Measurements from ENCODE around the gene MOXD1. TPM values are rescaled to one million over a fixed set of nuclear protein-coding genes. Genes with fewer than 3 reads are reported as not detected.
"Not testable (repeated sequence)": the region's sequence is repeated elsewhere in the genome, so short reads cannot be mapped to it uniquely, and the experiment has no call there.

Gene MOXD1
- total and polyA plus RNA-seq, 2 of the 8 experiments (the other 6 are each of a cell fraction or from before 2014, with no cell fraction given): 1.6 to 3.5 TPM

- H3K56ac ChIP-seq (replicated peaks; ENCODE audit: insufficient read length, low read depth, low read length); H3K27me3 ChIP-seq (replicated peaks in 1 of 4; ENCODE audit: control insufficient read depth in 3 of 4, extremely low read depth in 1 of 4, insufficient read depth in 3 of 4, low read length in 3 of 4); H2BK15ac ChIP-seq (ENCODE audit: low read length); DNase-seq (ENCODE audit: low read depth in 1 of 2, low spot score in 2 of 2); H3K4me3 ChIP-seq (ENCODE audit: extremely low read depth in 1 of 4, insufficient read depth in 2 of 4, low read depth in 3 of 4, low read length in 4 of 4); H2BK12ac ChIP-seq (ENCODE audit: low read depth, low read length); H4K20me1 ChIP-seq (replicated peaks in 1 of 2; ENCODE audit: control insufficient read depth in 1 of 2, insufficient read depth in 2 of 2, low read length in 2 of 2); H4K8ac ChIP-seq (ENCODE audit: extremely low read depth, insufficient read depth, low read length); H2AFZ ChIP-seq (ENCODE audit: low read length); H2AK5ac ChIP-seq (ENCODE audit: low read depth, low read length); H3K27ac ChIP-seq (ENCODE audit: low read depth, low read length); H3K4me1 ChIP-seq (replicated peaks in 1 of 4; ENCODE audit: control insufficient read depth in 3 of 4, insufficient read depth in 4 of 4, low read length in 3 of 4); POLR2A ChIA-PET (ENCODE audit: partially characterized antibody); H2BK5ac ChIP-seq (ENCODE audit: low read depth, low read length); FAIRE-seq; CTCF ChIA-PET (ENCODE audit: partially characterized antibody); H4K91ac ChIP-seq (replicated peaks; ENCODE audit: insufficient read length, low read length); H3K23me2 ChIP-seq (ENCODE audit: low read depth, low read length); H3K79me2 ChIP-seq (ENCODE audit: control insufficient read depth in 1 of 2, insufficient read depth in 2 of 2, low read length in 2 of 2); H3K9me3 ChIP-seq (ENCODE audit: insufficient read depth in 2 of 2, low read depth in 1 of 2, low read length in 1 of 2); H3K23ac ChIP-seq (ENCODE audit: insufficient read length); H3K36me3 ChIP-seq (ENCODE audit: control insufficient read depth in 2 of 4, insufficient read depth in 4 of 4, low read length in 3 of 4); H2BK120ac ChIP-seq (replicated peaks; ENCODE audit: low read depth, low read length); H4K5ac ChIP-seq (ENCODE audit: insufficient read length, low read depth, low read length); H3K9ac ChIP-seq (replicated peaks in 1 of 4; ENCODE audit: extremely low read depth in 1 of 4, low read depth in 3 of 4, low read length in 3 of 4); H2BK20ac ChIP-seq (ENCODE audit: low read length); H3K18ac ChIP-seq (ENCODE audit: extremely low read depth, low read length); H3K79me1 ChIP-seq (ENCODE audit: low read depth, low read length); H3K4me2 ChIP-seq (ENCODE audit: insufficient read depth in 1 of 2, low read depth in 2 of 2, low read length in 2 of 2); H3K14ac ChIP-seq (ENCODE audit: insufficient read length); H3K4ac ChIP-seq (replicated peaks; ENCODE audit: insufficient read length, low read depth, low read length): not testable (repeated sequence)
- WGBS, 2 experiments (ENCODE audit: extremely low coverage in 1 of 2, insufficient coverage in 1 of 2, insufficient read length in 1 of 2, insufficient replicate concordance in 2 of 2, low coverage in 1 of 2, low lambda C conversion rate in 2 of 2, missing lambda C conversion rate in 1 of 2): 96% methylated on average over 3 of the region's 3 CpGs; no CpG with 5 or more reads in 1 of the 2 experiments
Observed at GRCh38 chr6:132351986-132352385, 49.3 kb downstream of the MOXD1 start.
